GM19324 (cell line): Measurements from ENCODE around the gene ABCB9.

Experiments used
- ATAC-seq: cut with Tn5 transposase; IDR thresholded peaks from one replicate; pipeline ENCODE4 v1.9.1; 2021; ENCODE audit warnings: mild to moderate bottlenecking, moderate library complexity; ENCODE audit not compliant: unreplicated experiment, low FRiP score

ABCB9 gene

DNA sequence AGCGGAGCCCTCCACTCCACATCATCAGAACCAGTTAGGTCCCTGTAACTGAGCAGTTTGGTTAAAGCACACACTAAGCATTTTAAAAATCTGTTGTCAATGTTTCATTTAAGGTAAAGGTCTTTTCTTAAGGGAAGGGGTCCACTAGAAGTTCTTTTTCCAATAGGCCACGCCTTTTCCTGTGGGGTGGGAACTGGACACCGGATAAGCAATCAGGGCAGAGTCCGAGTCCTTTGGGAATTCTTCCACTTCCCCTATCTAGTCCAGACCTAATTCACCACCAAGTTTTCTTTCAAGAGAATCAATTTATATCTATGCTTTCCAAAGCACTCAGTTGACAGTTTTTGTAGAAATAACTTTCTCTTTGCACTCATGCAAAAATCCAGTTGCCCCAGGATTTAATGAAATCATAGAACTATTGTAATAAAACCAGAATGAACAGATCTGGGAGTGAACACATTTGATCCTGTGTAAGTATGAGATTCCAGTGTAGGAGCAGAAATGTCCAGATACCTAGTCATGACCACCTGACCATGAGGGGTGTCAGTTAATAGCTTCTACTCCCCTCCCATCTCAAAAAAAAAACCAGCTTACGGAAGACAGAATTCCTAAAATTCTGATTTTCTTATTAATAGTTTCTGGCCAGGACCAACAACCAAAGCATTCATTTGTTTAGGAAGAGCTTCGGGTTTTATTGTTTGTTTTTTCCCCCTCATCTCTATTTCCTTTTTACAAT lies 82.0 kb downstream of the ABCB9 start:
- no peak for ATAC-seq

DNA sequence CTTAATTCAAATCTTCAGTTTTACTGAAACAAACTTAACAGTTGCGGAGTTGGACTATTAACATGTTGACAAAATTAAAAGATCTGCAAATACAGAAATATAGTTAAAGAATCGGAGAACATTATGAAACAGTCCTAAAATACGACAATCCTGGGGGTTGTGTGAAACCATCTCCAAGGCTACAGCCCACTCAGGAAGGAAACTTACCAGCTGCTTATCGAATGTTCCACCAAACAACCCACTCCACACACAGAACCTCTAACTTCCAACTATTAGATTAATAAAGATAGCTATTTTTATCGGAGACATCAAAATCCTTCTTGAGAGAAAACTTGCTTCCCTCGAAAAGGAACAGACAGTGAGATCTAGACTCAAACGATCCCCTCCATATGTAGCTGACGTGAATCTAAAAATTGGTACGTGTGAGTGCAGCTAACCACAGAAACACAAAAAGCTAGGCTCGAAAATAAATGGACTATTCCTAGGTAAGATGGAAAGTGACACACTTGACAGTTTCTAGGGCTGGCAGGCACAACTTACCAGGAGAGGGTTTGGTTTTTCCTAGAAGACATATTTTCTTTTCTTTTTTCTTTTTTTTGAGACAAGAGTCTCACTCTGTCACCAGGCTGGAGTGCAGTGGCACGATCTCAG lies 83.2 kb downstream of the ABCB9 start:
- ATAC-seq: no peak

DNA sequence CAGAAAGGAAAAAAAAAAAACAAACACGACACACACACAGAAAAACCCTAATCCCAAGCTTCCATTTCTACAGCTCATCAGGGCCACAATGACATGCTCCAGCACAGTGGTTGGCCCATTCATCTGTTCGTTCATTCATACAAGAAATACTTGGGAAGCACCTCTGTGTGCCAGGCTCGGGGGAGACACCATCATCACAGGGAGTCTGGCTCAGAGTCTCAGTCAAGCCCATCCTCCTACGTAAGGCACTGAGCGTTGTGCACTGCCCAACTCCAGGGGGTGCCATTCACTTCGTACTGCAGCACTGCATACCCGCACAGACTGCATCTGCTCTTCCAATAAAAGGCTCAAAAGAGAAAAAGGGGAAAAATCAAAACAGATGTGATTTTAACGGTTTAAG lies 85.6 kb downstream of the ABCB9 start:
- no peak for ATAC-seq

DNA sequence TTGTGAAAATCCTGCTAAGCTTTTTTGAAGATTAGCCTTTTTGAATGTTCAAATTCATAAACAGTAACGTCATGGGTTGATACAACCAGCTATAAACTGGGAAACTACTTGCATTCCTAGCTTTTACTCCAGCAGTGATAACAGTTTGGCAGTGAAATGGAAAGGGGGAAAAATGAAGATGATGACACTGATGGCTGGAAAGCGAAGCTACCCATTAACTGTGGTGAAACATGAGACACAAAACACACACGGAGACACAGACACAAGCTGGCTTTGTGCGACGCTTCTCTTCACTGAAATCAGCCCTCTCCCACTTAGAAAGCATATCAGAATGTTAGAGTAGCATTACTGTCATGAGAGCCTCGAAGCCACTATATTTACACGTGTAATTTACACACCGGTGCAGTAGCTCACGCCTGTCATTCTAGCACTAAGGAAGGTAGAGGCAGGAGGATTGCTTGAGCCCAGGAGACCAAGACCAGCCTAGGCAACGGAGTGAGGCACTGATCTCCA lies 86.1 kb downstream of the ABCB9 start:
- no peak for ATAC-seq
